Measurements from ENCODE around the gene ACTRT2. TPM values are rescaled to one million over a fixed set of nuclear protein-coding genes. Genes with fewer than 3 reads are reported as not detected.

The ACTRT2 gene
- total and polyA plus RNA-seq, 2 experiments from 2014 or later = not detected

DNA sequence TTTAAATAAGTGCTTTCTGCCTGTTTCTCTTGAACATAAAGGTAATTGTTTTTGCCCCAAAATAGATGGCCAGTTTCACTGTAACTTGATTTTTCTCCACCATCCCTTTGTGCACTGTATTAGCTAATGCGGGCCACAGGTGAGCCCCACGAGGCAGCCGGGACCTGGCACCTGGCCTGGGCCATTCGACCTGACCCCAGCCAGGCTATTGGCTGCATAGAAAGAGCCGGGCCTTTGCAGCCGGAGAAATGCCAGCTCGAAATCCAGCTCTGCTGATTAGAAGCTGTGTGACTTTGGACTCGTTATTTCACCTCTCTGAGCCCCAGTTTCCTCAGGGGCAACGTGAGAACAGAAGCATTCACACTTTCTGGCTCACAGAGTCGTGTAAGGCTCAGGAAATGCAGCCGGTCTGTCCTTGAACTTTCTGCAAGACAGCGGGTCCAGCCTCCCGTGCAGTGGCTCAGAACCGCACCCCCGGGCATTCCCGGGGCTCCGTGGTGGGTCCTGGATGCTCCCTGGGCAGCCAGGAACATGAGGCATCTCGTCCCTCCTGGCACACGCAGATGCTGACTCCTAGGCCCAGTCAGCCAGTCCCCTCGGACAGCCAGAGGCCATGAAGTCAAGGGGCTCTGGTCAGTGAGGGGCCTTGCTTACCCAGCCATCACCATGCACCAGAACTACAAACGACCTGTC is 37.4 kb upstream of the ACTRT2 start:
- H3K4me3 ChIP-seq = no peak overlapping the region
- no peaks in the 10 kb centered on the region for H3F3A ChIP-seq (replicated peaks; ENCODE audit: low read depth)
- no peak overlapping the region for H3K27ac Mint-ChIP-seq
- H3K27me3 ChIP-seq (ENCODE audit: insufficient read depth) = no peaks in the 10 kb centered on the region
- H3K4me3 Mint-ChIP-seq = no peak overlapping the region
- no peaks in the 10 kb centered on the region for H3K79me2 ChIP-seq (replicated peaks; ENCODE audit: insufficient read depth)
- no peak for ATAC-seq
- H3K27ac ChIP-seq (ENCODE audit: low read depth) = no peak overlapping the region
- H3K27me3 Mint-ChIP-seq (ENCODE audit: insufficient read depth, low read depth, poor library complexity) = peaks cover 4% of the 10 kb centered on the region
- H3K9me2 ChIP-seq (ENCODE audit: insufficient read depth) = no peaks in the 10 kb centered on the region
- no peak for DNase-seq (ENCODE audit: low spot score)
- peaks cover 6% of the 10 kb centered on the region; the same call in 2 of the 3 replicates for H3K4me1 Mint-ChIP-seq
- H3K4me2 ChIP-seq = no peak overlapping the region
- no peaks in the 10 kb centered on the region for H3K36me3 ChIP-seq (ENCODE audit: insufficient read depth)
- no peak overlapping the region for H2AFZ ChIP-seq
- peaks cover 11% of the 10 kb centered on the region; the same call in 2 of the 3 replicates for H3K36me3 Mint-ChIP-seq (ENCODE audit: low read depth)
- peaks cover 55% of the 10 kb centered on the region for H3K9me3 Mint-ChIP-seq
- H4K20me1 ChIP-seq (replicated peaks; ENCODE audit: insufficient read depth) = no peaks in the 10 kb centered on the region
- TF ChIP-seq JUNB (IDR thresholded peaks at IDR 0.05; ENCODE audit: unreplicated experiment) (no peak), ETS1 (IDR thresholded peaks at IDR 0.05) (no peak), REST (IDR thresholded peaks at IDR 0.05; ENCODE audit: unreplicated experiment) (no peak), EZH2 (IDR thresholded peaks at IDR 0.05; ENCODE audit: low read depth, unreplicated experiment) (no peak)
- no peaks in the 10 kb centered on the region for H3K4me1 ChIP-seq (ENCODE audit: insufficient read depth)

DNA sequence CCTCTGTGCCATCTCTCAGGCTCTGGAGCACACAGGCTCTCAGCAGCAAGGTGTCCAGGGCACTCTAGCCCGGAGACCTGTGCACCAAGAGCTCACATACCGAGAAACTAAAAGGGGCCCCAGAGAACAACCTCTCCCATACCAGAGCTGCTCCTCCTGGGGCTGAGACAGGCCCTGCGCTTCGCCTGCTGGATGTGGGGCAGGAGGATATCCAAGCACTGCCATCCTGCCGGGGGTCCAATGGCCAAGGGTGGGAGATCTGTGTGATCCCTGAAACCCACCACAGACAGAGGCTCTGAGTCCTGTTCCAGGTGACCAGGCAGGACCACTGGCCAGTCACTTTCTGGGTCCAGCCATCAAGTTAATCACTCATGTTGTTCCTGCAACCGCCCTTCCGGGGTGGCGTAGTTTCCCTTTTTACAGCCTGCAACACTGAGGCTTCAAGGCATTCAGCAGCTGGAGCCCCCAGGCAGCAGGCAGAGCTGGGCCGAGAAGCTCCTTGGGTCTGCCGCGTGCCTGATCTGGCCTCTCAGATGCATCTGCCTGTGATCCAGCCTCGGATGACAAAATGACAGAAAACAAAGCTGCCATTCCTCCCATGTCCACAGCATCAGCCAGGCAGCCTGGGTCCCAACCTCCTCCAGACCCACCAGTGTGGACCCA is 36.7 kb upstream of the ACTRT2 start:
- no peak overlapping the region for H3K27ac Mint-ChIP-seq
- Histone ChIP-seq H3K27ac (ENCODE audit: low read depth) (no peak overlapping the region), H3K9me2 (ENCODE audit: insufficient read depth) (no peaks in the 10 kb centered on the region), H3K27me3 (ENCODE audit: insufficient read depth) (no peaks in the 10 kb centered on the region), H3K4me2 (no peak overlapping the region), H2AFZ (no peak overlapping the region), H3K4me3 (no peak overlapping the region), H3K79me2 (replicated peaks; ENCODE audit: insufficient read depth) (no peaks in the 10 kb centered on the region), H3K4me1 (ENCODE audit: insufficient read depth) (no peaks in the 10 kb centered on the region), H3K36me3 (ENCODE audit: insufficient read depth) (no peaks in the 10 kb centered on the region), H4K20me1 (replicated peaks; ENCODE audit: insufficient read depth) (no peaks in the 10 kb centered on the region), H3F3A (replicated peaks; ENCODE audit: low read depth) (no peaks in the 10 kb centered on the region)
- H3K4me3 Mint-ChIP-seq = no peak overlapping the region
- ATAC-seq = no peak
- peaks cover 61% of the 10 kb centered on the region for H3K9me3 Mint-ChIP-seq
- peaks cover 13% of the 10 kb centered on the region for H3K36me3 Mint-ChIP-seq (ENCODE audit: low read depth)
- no peak for DNase-seq (ENCODE audit: low spot score)
- TF ChIP-seq JUNB (IDR thresholded peaks at IDR 0.05; ENCODE audit: unreplicated experiment) (no peak), POLR2AphosphoS5 (IDR thresholded peaks at IDR 0.05; ENCODE audit: low read depth) (no peak)
- TF ChIP-seq, protein P1, sequence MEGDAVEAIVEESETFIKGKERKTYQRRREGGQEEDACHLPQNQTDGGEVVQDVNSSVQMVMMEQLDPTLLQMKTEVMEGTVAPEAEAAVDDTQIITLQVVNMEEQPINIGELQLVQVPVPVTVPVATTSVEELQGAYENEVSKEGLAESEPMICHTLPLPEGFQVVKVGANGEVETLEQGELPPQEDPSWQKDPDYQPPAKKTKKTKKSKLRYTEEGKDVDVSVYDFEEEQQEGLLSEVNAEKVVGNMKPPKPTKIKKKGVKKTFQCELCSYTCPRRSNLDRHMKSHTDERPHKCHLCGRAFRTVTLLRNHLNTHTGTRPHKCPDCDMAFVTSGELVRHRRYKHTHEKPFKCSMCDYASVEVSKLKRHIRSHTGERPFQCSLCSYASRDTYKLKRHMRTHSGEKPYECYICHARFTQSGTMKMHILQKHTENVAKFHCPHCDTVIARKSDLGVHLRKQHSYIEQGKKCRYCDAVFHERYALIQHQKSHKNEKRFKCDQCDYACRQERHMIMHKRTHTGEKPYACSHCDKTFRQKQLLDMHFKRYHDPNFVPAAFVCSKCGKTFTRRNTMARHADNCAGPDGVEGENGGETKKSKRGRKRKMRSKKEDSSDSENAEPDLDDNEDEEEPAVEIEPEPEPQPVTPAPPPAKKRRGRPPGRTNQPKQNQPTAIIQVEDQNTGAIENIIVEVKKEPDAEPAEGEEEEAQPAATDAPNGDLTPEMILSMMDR (conservative IDR thresholded peaks at IDR 0.05; ENCODE audit: low read depth in 2 of 2) = no peak
- H3K4me1 Mint-ChIP-seq = peaks cover 6% of the 10 kb centered on the region; the same call in 2 of the 3 replicates
- peaks cover 4% of the 10 kb centered on the region for H3K27me3 Mint-ChIP-seq (ENCODE audit: insufficient read depth, low read depth, poor library complexity)

Measured in GM23338 (cell line).